HEK293 (cell line): ENCODE data around the gene MBD3L4.

ENCODE experiments used
- CTCF ChIA-PET: fragments of 350-600 bp; formaldehyde crosslinking; extraction: SDS; loops from one replicate; lab custom pipeline; 2021; ENCODE audit warnings: antibody characterized with exemption; lab: Yijun Ruan, JAX
- POLR2A ChIA-PET: fragments of 300-600 bp; formaldehyde crosslinking; extraction: SDS; loops from one replicate; lab custom pipeline; 2020; ENCODE audit warnings: antibody characterized with exemption, inconsistent platforms; lab: Yijun Ruan, JAX
- H3K27ac ChIP-seq: fragments of 200-500 bp; sonication (Bioruptor generic); 2 replicates; pipeline ENCODE4 v1.5.1; 2014; ENCODE audit warnings: low read depth, low read length, control low read depth, inconsistent platforms; ENCODE audit errors: extremely low read depth
- H3K36me3 ChIP-seq, 2 experiments: fragments of 200-500 bp in 1 of 2; sonication (Bioruptor generic) in 1 of 2; 1 replicate in 1 of 2; 2 replicates in 1 of 2; pipeline ENCODE4 v1.5.1; 2014 to 2017; ENCODE audit warnings: inconsistent platforms in 2 of 2, low read length in 2 of 2; ENCODE audit not compliant: control insufficient read depth in 2 of 2, insufficient read depth in 1 of 2
- H3K4me1 ChIP-seq: fragments of 200-500 bp; sonication (Bioruptor generic); 2 replicates; pipeline ENCODE4 v1.5.1; 2014; ENCODE audit warnings: mild to moderate bottlenecking, low read length, inconsistent platforms; ENCODE audit not compliant: control insufficient read depth, insufficient read depth
- H3K4me3 ChIP-seq: 2 replicates; pipeline ENCODE4 v1.5.1; 2011; ENCODE audit warnings: low read depth, mild to moderate bottlenecking, control low read depth, low read length, moderate library complexity
- H3K9me3 ChIP-seq: fragments of 200-500 bp; sonication (Bioruptor generic); 2 replicates; pipeline ENCODE4 v1.5.1; 2014; ENCODE audit warnings: low read depth, low read length, inconsistent platforms; ENCODE audit not compliant: control insufficient read depth, insufficient read depth
- FEZF1 ChIP-seq: fragments of 450-650 bp; formaldehyde crosslinking; IDR thresholded peaks from 2 replicates; pipeline ENCODE4 v1.5.1; 2016; ENCODE audit warnings: missing biosample characterization, missing genetic modification characterization
- HOXD13 ChIP-seq: sonication (generic); formaldehyde crosslinking; IDR thresholded peaks from 2 replicates; pipeline ENCODE4 v1.8.0; 2022; ENCODE audit warnings: missing genetic modification reagents, borderline replicate concordance
- PRDM4 ChIP-seq: fragments of 450-650 bp; formaldehyde crosslinking; IDR thresholded peaks from 2 replicates; pipeline ENCODE4 v1.5.1; 2017; ENCODE audit warnings: missing biosample characterization, missing genetic modification characterization
- SP3 ChIP-seq: fragments of 450-650 bp; formaldehyde crosslinking; IDR thresholded peaks from 2 replicates; pipeline ENCODE4 v1.5.1; 2016; ENCODE audit warnings: missing biosample characterization, missing genetic modification characterization
- SP7 ChIP-seq: fragments of 450-650 bp; formaldehyde crosslinking; IDR thresholded peaks from 2 replicates; pipeline ENCODE4 v1.5.1; 2016; ENCODE audit warnings: missing biosample characterization, missing genetic modification characterization
- ZBTB1 ChIP-seq: fragments of 450-650 bp; formaldehyde crosslinking; IDR thresholded peaks from 2 replicates; pipeline ENCODE4 v1.5.1; 2016; ENCODE audit warnings: missing biosample characterization, missing genetic modification characterization
- ZFHX2 ChIP-seq: fragments of 450-650 bp; formaldehyde crosslinking; conservative IDR thresholded peaks from 2 replicates; pipeline ENCODE4 v1.5.1; 2016; ENCODE audit warnings: missing biosample characterization, missing genetic modification characterization
- ZFP37 ChIP-seq: fragments of 450-650 bp; formaldehyde crosslinking; IDR thresholded peaks from 2 replicates; pipeline ENCODE4 v1.5.1; 2016; ENCODE audit warnings: missing biosample characterization, missing genetic modification characterization
- ZNF132 ChIP-seq: fragments of 450-650 bp; formaldehyde crosslinking; IDR thresholded peaks from 2 replicates; pipeline ENCODE4 v1.5.1; 2017; ENCODE audit warnings: missing biosample characterization, missing genetic modification characterization, borderline replicate concordance
- ZNF138 ChIP-seq: fragments of 450-650 bp; formaldehyde crosslinking; IDR thresholded peaks from 2 replicates; pipeline ENCODE4 v1.5.1; 2016; ENCODE audit warnings: missing biosample characterization, missing genetic modification characterization, borderline replicate concordance
- ZNF146 ChIP-seq: fragments of 450-650 bp; formaldehyde crosslinking; IDR thresholded peaks from 2 replicates; pipeline ENCODE4 v1.5.1; 2016; ENCODE audit warnings: missing biosample characterization, missing genetic modification characterization
- ZNF169 ChIP-seq: fragments of 450-650 bp; formaldehyde crosslinking; IDR thresholded peaks from 2 replicates; pipeline ENCODE4 v1.5.1; 2016; ENCODE audit warnings: missing biosample characterization, missing genetic modification characterization
- ZNF211 ChIP-seq: fragments of 450-650 bp; formaldehyde crosslinking; IDR thresholded peaks from 2 replicates; pipeline ENCODE4 v1.5.1; 2016; ENCODE audit warnings: low read depth, missing biosample characterization, missing genetic modification characterization
- ZNF335 ChIP-seq: fragments of 450-650 bp; formaldehyde crosslinking; conservative IDR thresholded peaks from 2 replicates; pipeline ENCODE4 v1.5.1; 2016; ENCODE audit warnings: missing biosample characterization, missing genetic modification characterization
- ZNF394 ChIP-seq: fragments of 450-650 bp; formaldehyde crosslinking; IDR thresholded peaks from 2 replicates; pipeline ENCODE4 v1.5.1; 2016; ENCODE audit warnings: missing biosample characterization, missing genetic modification characterization, mild to moderate bottlenecking, moderate library complexity, borderline replicate concordance
- ZNF488 ChIP-seq: fragments of 450-650 bp; formaldehyde crosslinking; IDR thresholded peaks from 2 replicates; pipeline ENCODE4 v1.5.1; 2016; ENCODE audit warnings: missing biosample characterization, missing genetic modification characterization
- ZNF530 ChIP-seq: fragments of 450-650 bp; formaldehyde crosslinking; IDR thresholded peaks from 2 replicates; pipeline ENCODE4 v1.5.1; 2016; ENCODE audit warnings: low read depth, missing biosample characterization, missing genetic modification characterization
- ZNF623 ChIP-seq: fragments of 450-650 bp; formaldehyde crosslinking; IDR thresholded peaks from 2 replicates; pipeline ENCODE4 v1.5.1; 2016; ENCODE audit warnings: missing biosample characterization, missing genetic modification characterization
- ZNF626 ChIP-seq: fragments of 450-650 bp; sonication (Bioruptor Pico); formaldehyde crosslinking; IDR thresholded peaks from 2 replicates; pipeline ENCODE4 v1.5.1; 2018; ENCODE audit warnings: missing biosample characterization, missing genetic modification characterization, inconsistent platforms
- ZNF664 ChIP-seq: fragments of 450-650 bp; formaldehyde crosslinking; IDR thresholded peaks from 2 replicates; pipeline ENCODE4 v1.5.1; 2016; ENCODE audit warnings: missing biosample characterization, missing genetic modification characterization
- ZNF692 ChIP-seq: fragments of 450-650 bp; formaldehyde crosslinking; IDR thresholded peaks from 2 replicates; pipeline ENCODE4 v1.5.1; 2016; ENCODE audit warnings: missing biosample characterization, missing genetic modification characterization
- ZNF768 ChIP-seq: fragments of 450-650 bp; formaldehyde crosslinking; IDR thresholded peaks from 2 replicates; pipeline ENCODE4 v1.5.1; 2018; ENCODE audit warnings: missing biosample characterization, mild to moderate bottlenecking, missing genetic modification characterization
- ZNF785 ChIP-seq: fragments of 450-650 bp; formaldehyde crosslinking; IDR thresholded peaks from 2 replicates; pipeline ENCODE4 v1.5.1; 2016; ENCODE audit warnings: missing biosample characterization, missing genetic modification characterization
- ZNF792 ChIP-seq: fragments of 450-650 bp; formaldehyde crosslinking; IDR thresholded peaks from 2 replicates; pipeline ENCODE4 v1.5.1; 2016; ENCODE audit warnings: missing biosample characterization, missing genetic modification characterization
- ZSCAN16 ChIP-seq: fragments of 450-650 bp; formaldehyde crosslinking; IDR thresholded peaks from 2 replicates; pipeline ENCODE4 v1.5.1; 2016; ENCODE audit warnings: missing biosample characterization, missing genetic modification characterization
- ZSCAN30 ChIP-seq: fragments of 450-650 bp; IDR thresholded peaks from 2 replicates; pipeline ENCODE4 v1.5.1; 2018; ENCODE audit warnings: missing biosample characterization, mild to moderate bottlenecking, missing genetic modification characterization, moderate library complexity
- TF ChIP-seq, protein P1 (sequence below): fragments of 450-650 bp; formaldehyde crosslinking; IDR thresholded peaks from 2 replicates; pipeline ENCODE4 v1.5.1; 2016; ENCODE audit warnings: missing biosample characterization, missing genetic modification characterization
- TF ChIP-seq, protein P2 (sequence below): fragments of 450-650 bp; formaldehyde crosslinking; IDR thresholded peaks from 2 replicates; pipeline ENCODE4 v1.5.1; 2016; ENCODE audit warnings: missing biosample characterization, missing genetic modification characterization

The MBD3L4 gene

DNA sequence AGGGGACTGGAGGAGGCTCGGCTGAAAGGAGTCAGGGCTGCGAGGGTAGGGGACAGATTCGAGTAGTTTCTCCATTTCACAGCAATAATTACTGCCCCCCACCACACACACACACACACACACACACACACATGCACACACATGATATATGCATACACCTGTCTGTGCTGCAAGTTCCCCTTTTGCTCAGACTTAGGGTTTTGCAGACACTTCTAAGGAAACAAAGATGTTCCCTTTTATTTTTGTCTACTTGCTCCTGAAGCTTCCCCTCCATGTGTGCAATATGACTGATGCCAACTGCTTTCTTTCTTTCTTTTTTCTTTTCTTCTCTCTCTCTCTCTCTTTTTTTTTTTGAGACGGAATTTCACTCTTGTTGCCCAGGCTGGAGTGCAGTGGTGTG lies 32.1 kb downstream of the MBD3L4 start:
- no peak for TF ChIP-seq ZSCAN30 (tag by site-specific recombination)
- TF ChIP-seq ZNF132 (tag by site-specific recombination): no peak
- TF ChIP-seq SP3 (tag by site-specific recombination): no peak
- no peak for TF ChIP-seq ZNF488 (tag by site-specific recombination)
- TF ChIP-seq ZSCAN16: no peak
- TF ChIP-seq ZFP37 (tag by site-specific recombination): no peak
- no peak for TF ChIP-seq ZNF692
- TF ChIP-seq ZNF768 (tag by site-specific recombination): no peak
- TF ChIP-seq ZNF626 (tag by site-specific recombination): no peak
- no peak for TF ChIP-seq HOXD13 (CRISPR knock-in tag)
- TF ChIP-seq ZNF211 (tag by site-specific recombination): no peak
- no peak for TF ChIP-seq ZBTB1 (tag by site-specific recombination)
- TF ChIP-seq ZNF138 (tag by site-specific recombination): no peak
- TF ChIP-seq, protein P1, sequence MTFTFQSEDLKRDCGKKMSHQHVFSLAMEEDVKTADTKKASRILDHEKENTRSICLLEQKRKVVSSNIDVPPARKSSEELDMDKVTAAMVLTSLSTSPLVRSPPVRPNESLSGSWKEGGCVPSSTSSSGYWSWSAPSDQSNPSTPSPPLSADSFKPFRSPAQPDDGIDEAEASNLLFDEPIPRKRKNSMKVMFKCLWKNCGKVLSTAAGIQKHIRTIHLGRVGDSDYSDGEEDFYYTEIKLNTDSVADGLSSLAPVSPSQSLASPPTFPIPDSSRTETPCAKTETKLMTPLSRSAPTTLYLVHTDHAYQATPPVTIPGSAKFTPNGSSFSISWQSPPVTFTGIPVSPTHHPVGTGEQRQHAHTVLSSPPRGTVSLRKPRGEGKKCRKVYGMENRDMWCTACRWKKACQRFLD (tag by site-specific recombination): no peak
- TF ChIP-seq, protein P2, sequence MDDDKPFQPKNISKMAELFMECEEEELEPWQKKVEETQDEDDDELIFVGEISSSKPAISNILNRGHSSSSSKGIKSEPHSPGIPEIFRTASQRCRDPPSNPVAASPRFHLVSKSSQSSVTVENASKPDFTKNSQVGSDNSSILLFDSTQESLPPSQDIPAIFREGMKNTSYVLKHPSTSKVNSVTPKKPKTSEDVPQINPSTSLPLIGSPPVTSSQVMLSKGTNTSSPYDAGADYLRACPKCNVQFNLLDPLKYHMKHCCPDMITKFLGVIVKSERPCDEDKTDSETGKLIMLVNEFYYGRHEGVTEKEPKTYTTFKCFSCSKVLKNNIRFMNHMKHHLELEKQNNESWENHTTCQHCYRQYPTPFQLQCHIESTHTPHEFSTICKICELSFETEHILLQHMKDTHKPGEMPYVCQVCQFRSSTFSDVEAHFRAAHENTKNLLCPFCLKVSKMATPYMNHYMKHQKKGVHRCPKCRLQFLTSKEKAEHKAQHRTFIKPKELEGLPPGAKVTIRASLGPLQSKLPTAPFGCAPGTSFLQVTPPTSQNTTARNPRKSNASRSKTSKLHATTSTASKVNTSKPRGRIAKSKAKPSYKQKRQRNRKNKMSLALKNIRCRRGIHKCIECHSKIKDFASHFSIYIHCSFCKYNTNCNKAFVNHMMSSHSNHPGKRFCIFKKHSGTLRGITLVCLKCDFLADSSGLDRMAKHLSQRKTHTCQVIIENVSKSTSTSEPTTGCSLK: no peak
- no peak for TF ChIP-seq ZFHX2
- TF ChIP-seq ZNF169 (tag by site-specific recombination): no peak
- H3K4me3 ChIP-seq: no peak overlapping the region
- no peaks in the 10 kb centered on the region for H3K9me3 ChIP-seq
- POLR2A ChIA-PET: no interaction called here
- no peaks in the 10 kb centered on the region for H3K36me3 ChIP-seq
- no peak overlapping the region for H3K27ac ChIP-seq
- CTCF ChIA-PET: no interaction called here
- H3K4me1 ChIP-seq: no peaks in the 10 kb centered on the region

GRCh38 chr19:7006135-7006704 lies 33.8 kb downstream of the MBD3L4 start:
- ChIA-PET POLR2A (no interaction called here), CTCF (no interaction called here)
- Histone ChIP-seq H3K4me1 (no peaks in the 10 kb centered on the region), H3K9me3 (no peaks in the 10 kb centered on the region), H3K4me3 (no peak overlapping the region), H3K36me3 (no peaks in the 10 kb centered on the region), H3K27ac (no peak overlapping the region)
- TF ChIP-seq FEZF1 (no peak), ZNF623 (no peak), ZNF394 (no peak), SP7 (tag by site-specific recombination) (no peak), ZNF664 (no peak), ZNF530 (tag by site-specific recombination) (no peak), ZNF785 (no peak), ZNF335 (tag by site-specific recombination) (no peak), ZNF768 (tag by site-specific recombination) (no peak), ZNF146 (tag by site-specific recombination) (no peak), PRDM4 (no peak), ZNF792 (tag by site-specific recombination) (no peak)
